HG03064 (cell line): ENCODE data around the gene ZNF12.
A peak's percentile ranks its signal among the peaks of the same experiment; 100 is the strongest.
"Not testable (repeated sequence)": the region's sequence is repeated elsewhere in the genome, so short reads cannot be mapped to it uniquely, and the experiment has no call there.

ENCODE experiments used
- ATAC-seq: cut with Tn5 transposase; IDR thresholded peaks from one replicate; pipeline ENCODE4 v1.9.1; 2021; ENCODE audit warnings: low read depth; ENCODE audit not compliant: unreplicated experiment

ZNF12 gene

DNA sequence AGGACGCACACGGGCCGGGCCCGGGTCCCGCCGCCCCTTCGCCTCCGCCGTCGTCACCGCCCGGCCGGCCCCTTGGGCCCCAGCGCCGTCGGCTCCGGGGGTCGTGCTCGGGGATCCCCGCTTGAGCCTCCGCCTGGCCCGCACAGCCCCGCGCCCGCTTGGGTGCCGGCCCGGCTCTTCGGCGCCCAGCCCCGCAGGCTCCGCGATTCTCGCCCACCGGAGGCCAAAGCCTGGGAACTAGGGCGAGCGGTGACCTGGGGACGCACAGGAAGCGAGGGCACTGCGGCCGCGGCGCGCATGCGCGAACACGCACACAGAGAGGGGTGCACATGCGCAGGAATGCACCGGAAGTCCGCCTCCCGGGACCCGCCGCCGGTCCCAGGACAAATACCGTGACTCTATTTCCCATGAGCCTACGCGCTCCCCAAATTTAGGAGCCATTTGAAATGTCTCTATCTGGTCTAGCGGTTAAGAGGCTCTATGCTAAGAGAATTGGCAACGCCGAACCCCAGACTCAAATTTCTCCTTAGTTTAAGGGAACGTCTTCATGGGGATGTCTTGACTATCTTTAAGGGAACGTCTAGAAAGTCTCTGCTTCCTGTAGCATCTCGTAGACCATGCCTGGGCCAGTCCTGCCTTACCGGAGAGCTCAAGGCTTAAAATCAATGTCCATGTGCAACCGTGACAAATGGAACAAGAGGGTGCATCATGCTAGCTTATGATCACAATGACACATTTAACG, at the start of gene ZNF12:
Gene ZNF12 (minus strand): TSS at position 282 of the 742 bp plus-strand sequence. CDS start 1,774 bp downstream, outside the sequence.
- peak; percentile 89 for ATAC-seq

DNA sequence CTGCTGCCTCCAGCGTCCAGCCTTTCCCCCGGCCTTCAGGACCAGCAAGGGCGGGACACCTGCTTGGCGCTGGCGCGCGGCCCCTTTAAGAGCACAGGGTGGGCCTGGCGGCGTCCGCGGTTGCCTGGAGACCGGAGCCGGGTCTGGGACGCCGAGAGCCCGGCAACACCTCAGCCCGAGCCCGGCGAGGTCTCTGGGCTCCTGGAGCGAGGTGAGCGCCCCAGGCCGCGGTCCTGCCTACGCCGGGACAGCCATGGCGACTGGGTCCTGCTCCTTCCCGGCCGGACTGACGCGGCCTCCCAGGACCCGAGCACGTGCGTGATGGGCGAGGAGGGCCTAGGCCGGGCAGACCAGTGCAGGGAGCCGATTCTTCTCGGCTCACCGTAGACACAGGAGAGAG, 47.2 kb upstream of the ZNF12 start, which contains the start of gene RSPH10B2:
Gene RSPH10B2 (plus strand): TSS at position 140 of the 400 bp plus-strand sequence. CDS start 3,575 bp downstream, outside the sequence.
- not testable (repeated sequence) for ATAC-seq

DNA sequence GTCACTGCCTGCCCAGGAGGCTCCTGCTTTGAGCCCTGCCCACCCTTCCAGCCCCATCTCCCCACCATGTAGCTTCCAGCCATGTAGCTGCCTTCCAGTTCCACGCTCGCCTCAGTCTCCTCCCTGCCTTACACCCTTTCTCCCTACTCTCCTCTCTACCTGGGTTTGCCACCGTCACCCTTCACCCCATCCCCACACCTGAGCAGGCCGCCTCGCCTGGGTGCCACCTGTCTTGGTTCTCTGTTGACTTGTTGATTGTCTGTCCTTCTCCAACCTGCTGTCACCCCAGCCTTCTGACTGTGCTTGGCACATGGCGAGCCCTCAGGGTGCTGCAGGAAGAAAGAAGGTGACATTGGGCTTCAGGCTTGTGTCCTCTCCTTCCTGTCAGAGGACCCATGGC, 43.4 kb upstream of the ZNF12 start:
- ATAC-seq = not testable (repeated sequence)

GRCh38 chr7:6749335-6749734, 42.6 kb upstream of the ZNF12 start:
- not testable (repeated sequence) for ATAC-seq

DNA sequence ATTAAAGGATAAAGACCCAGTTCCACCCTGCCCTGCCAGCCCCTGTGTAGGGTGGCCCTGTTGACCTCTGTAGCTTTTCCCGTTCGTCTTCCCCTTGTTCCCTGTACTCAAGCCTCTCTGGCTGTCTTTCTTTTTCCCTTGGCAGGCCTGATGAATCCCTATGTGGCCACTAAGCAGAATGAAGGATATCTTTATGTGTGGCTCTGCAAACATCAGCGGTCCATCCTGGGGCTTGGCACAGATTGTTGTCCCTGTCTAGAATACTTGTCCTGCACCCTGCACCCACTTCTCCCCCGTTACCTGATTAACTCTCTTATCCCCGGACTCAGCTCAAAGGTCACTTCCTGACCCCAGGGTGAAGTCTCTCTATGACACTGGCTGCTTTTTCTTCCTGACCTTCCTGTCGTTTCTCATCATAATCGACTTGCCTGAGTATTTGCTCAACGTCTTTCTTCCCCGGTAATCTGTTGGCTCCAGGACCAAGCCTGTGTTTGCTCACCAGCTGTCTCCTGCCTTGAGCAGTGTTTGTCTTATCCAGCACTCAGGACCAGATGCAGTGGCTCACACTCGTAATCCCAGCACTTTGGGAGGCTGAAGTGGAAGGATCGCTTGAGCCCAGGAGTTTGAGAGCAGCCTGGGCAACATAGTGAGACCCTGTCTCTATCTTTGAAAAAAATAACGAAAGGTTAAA, 37.8 kb upstream of the ZNF12 start:
- not testable (repeated sequence) for ATAC-seq

- ATAC-seq = not testable (repeated sequence)
Measured at GRCh38 chr7:6738415-6738814, 31.7 kb upstream of the ZNF12 start.

GRCh38 chr7:6730343-6730633, 23.5 kb upstream of the ZNF12 start:
- no peak for ATAC-seq

GRCh38 chr7:6729492-6730342, 23.0 kb upstream of the ZNF12 start:
- peak; percentile 92 for ATAC-seq

- ATAC-seq = not testable (repeated sequence)
Measured at GRCh38 chr7:6728893-6729491, 22.2 kb upstream of the ZNF12 start.

GRCh38 chr7:6727663-6728062, 20.9 kb upstream of the ZNF12 start:
- no peak for ATAC-seq

DNA sequence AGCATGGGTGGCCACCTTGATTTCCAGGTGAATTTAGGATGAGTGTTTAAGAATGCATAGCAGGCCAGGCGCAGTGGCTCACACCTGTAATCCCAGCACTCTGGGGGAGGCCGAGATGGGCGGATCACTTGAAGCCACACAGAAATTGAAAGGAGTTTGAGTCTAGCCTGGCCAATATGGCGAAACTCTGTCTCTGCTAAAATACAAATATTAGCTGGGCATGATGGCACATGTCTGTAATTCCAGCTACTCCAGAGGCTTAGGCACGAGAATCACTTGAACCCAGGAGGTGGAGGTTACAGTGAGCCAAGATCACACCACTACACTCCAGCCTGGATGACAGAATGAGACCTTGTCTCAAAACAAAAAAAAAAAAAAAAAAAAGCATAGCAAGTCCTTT, 19.6 kb upstream of the ZNF12 start:
- not testable (repeated sequence) for ATAC-seq

DNA sequence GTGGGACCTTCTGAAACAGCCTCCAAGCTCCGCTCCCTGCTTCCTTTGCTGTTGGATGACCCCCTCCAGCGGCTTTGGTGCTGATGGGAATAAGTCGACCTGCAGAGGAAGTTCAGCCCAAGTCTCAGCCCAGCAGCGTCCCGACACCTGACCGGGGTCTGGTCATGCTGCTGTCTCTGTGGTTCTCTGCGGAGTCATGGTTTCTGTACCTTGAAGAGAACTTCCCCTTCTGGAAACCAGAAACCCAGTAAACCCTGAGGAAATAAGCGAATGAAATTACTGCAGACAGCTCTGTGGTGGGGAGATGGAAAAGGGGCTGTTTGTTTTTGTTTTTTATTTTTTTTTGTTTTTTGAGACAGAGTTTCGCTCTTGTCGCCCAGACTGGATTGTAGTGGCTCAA, 18.3 kb upstream of the ZNF12 start:
- peak; percentile 56 for ATAC-seq

- not testable (repeated sequence) for ATAC-seq
Measured at GRCh38 chr7:6724351-6724750, 17.6 kb upstream of the ZNF12 start.

- no peak for ATAC-seq
Measured at GRCh38 chr7:6718124-6718523, 11.4 kb upstream of the ZNF12 start.

DNA sequence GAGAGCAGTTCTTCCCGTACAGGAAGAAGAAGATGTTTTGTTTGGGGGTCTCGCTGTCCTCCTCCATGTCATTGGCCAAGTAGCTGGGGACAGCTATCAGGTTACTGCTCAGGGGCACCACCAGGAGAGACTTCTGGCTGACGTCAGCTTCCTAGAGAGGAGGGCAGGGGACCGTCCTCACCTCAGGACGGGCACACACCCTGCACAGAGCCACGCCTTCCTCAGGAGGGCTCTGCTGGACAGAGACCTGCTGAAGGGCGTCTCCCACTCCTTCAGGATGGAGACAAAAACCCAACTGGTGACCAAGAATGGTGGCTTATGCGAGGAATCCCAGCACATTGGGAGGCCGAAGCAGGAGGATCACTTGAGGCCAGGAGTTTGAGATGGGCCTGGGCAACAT, 9.2 kb upstream of the ZNF12 start:
- ATAC-seq = not testable (repeated sequence)

- ATAC-seq = no peak
Measured at GRCh38 chr7:6714360-6714759, 7.6 kb upstream of the ZNF12 start.

GRCh38 chr7:6709808-6710207, 3.1 kb upstream of the ZNF12 start:
- no peak for ATAC-seq

GRCh38 chr7:6708304-6708703, 1.6 kb upstream of the ZNF12 start:
- ATAC-seq = no peak

DNA sequence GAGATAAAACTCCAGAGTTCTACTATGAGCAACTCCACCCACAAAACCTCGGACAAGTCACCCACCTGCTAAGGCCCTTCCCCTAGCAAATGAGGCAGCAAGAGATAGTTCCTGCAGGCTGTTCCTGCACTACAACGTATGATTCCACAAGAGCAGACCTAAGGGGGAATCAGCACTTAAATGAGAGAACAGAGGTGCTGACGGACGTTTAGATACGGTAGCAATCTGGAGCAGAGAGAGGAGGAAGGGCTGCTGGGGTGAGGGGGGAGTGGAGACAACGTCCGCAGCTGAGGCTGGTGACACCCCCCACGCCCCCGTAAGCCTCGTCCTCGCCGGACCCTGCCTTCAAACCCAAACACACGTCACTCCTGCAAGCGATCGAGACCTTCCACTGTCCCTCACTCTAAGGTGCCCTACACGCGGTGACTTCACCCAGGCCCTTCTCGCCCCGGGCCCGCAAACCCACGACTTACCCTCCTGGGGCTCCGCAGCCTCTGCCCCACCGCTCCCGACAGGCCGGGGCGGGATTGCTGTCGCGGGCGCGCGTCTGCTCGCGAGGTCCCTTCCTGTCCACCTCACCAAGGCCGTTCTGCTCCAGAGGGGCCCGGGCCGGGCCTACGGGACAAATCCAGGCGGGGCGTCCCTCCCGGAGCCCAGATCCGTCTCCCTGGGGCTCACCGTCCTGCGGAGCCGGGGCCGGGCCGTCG, 635 bp downstream of the ZNF12 start:
- ATAC-seq = peak; percentile 30

- ATAC-seq = no peak
Measured at GRCh38 chr7:6701860-6702259, 4.9 kb downstream of the ZNF12 start.
